HuH-7.5 (cell line): ENCODE measurements around the gene GALNT15.

ENCODE experiments used
- DNase-seq: peaks from one replicate; pipeline ENCODE4 v3.0.0; 2011; ENCODE audit warnings: low spot score

Gene GALNT15

GRCh38 chr3:16187213-16187790, 12.8 kb downstream of the GALNT15 start:
- no peak for DNase-seq

- DNase-seq, result no peak
These were observed 13.6 kb downstream of the GALNT15 start for GRCh38 chr3:16188071-16188470.

DNA sequence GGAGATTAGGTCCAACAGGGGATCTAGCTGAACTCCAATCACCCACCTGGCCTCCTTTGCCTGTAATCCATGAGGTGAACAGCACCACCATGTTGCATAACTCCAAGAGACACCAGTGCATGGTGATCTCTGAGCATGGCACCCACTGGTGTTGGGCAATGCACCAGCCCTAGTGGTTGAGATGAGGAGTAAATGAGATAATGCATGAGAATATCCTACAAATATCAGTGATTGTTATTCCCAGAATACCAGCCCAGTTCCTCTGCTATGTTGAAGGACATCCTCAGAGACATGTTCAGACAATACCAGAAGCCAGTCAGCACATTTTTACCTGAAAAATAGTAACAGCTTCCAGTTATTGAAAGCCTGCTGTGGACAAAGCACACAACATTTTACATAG, 14.7 kb downstream of the GALNT15 start:
- DNase-seq, result no peak

DNA sequence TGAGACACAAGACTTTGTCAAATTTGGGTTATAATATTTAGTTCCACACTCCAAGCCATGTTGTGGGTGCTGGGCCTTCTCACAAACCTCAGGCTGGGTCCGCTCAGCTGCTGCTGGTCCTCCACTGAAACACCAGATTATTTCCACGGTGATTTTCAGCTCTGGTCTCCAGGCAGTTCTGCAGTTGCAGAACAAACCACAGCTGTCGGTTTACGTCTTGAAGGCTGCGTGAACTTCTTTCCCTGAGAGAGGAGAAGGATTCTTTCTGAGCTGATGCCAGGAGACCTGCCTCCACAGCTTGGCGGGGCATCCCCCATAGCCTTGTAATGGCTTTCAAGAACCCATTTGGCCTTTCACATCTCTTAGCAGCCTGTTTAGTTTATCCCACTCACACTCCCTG, 16.2 kb downstream of the GALNT15 start:
- no peak for DNase-seq

GRCh38 chr3:16191591-16191990, 17.1 kb downstream of the GALNT15 start:
- no peak for DNase-seq

GRCh38 chr3:16192176-16192811, 17.8 kb downstream of the GALNT15 start:
- no peak for DNase-seq

- no peak for DNase-seq
These were observed 23.9 kb downstream of the GALNT15 start for GRCh38 chr3:16198427-16198826.

- DNase-seq, result no peak
These were observed 25.3 kb downstream of the GALNT15 start for GRCh38 chr3:16199769-16200168.

GRCh38 chr3:16200411-16200810, 25.9 kb downstream of the GALNT15 start:
- no peak for DNase-seq

- DNase-seq, result no peak
These were observed 28.6 kb downstream of the GALNT15 start for GRCh38 chr3:16203031-16203430.

GRCh38 chr3:16203671-16204629, 29.5 kb downstream of the GALNT15 start:
- DNase-seq, result no peak

DNA sequence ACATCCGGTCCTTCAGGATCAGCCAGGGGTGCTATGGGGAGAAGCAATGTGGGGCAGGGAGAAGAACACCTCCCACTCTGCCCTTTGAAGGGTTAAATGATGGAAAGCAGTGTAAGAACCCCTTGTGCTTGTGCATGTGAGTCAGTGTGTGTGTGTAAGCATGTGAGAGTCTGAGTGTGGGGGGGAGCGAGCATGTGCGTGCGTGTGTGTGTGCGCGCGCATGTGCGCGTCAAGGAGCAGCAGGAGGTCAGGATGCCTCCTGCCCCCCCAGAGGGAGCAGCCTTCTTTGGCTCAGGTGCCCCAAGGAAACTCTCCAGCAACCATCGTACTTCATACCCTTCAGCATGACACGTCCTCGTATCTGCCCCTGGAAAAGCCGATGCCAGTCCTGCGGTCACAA, 30.3 kb downstream of the GALNT15 start:
- no peak for DNase-seq

GRCh38 chr3:16205156-16205870, 30.8 kb downstream of the GALNT15 start:
- no peak for DNase-seq

GRCh38 chr3:16207031-16207430, 32.6 kb downstream of the GALNT15 start:
- no peak for DNase-seq

GRCh38 chr3:16211176-16211904, 36.9 kb downstream of the GALNT15 start:
- no peak for DNase-seq

GRCh38 chr3:16214366-16214765, 39.9 kb downstream of the GALNT15 start:
- no peak for DNase-seq

GRCh38 chr3:16216373-16216935, 42.0 kb downstream of the GALNT15 start:
- no peak for DNase-seq

GRCh38 chr3:16219777-16220176, 45.3 kb downstream of the GALNT15 start:
- DNase-seq, result no peak

GRCh38 chr3:16221990-16222389, 47.5 kb downstream of the GALNT15 start:
- no peak for DNase-seq

GRCh38 chr3:16222547-16222946, 48.1 kb downstream of the GALNT15 start:
- no peak for DNase-seq

DNA sequence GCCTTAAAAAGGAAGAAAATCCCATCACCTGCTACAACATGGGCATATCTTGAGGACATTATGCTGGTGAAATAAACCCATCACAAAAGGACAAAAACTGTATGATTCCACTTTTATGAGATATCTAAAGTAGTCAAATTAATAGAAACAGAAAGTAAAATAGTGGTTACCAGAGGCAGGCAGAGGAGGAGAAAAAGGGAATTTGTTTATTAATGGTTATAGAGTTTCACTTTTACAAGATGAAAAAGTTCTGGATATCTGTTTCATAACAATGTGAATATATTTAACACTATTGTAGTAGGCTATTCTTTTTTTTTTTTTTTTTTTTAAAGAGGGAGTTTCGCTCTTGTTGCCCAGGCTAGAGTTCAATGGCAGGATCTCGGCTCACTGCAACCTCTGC, 49.8 kb downstream of the GALNT15 start:
- no peak for DNase-seq
